Effector memory CD8-positive, alpha-beta T cell (primary cell): ENCODE data around the gene ZBTB12.
"Not testable (repeated sequence)": the region's sequence is repeated elsewhere in the genome, so short reads cannot be mapped to it uniquely, and the experiment has no call there.

Experiments
- ATAC-seq: fragments of 150-1000 bp; cut with Tn5 transposase; replicated peaks from 2 replicates; pipeline ENCODE4 v1.10.0; 2021; ENCODE audit warnings: mild to moderate bottlenecking, moderate library complexity
- DNase-seq, 3 experiments: peaks; one replicate each; pipeline ENCODE4 v3.0.0; 2021
- H3K27ac Mint-ChIP-seq, 2 donors: one replicate each; pipeline ENCODE4 v1.8.0; 2022; ENCODE audit warnings: mild to moderate bottlenecking in 2 of 2, mixed read lengths in 2 of 2, moderate library complexity in 2 of 2
- H3K27me3 Mint-ChIP-seq, 2 donors: one replicate each; pipeline ENCODE4 v1.8.0; 2022; ENCODE audit warnings: mixed read lengths in 2 of 2
- H3K36me3 Mint-ChIP-seq: one replicate; pipeline ENCODE4 v1.8.0; 2022; ENCODE audit warnings: mild to moderate bottlenecking, moderate library complexity, mixed read lengths; ENCODE audit not compliant: insufficient read depth
- H3K4me1 Mint-ChIP-seq, 2 donors: one replicate each; pipeline ENCODE4 v1.8.0; 2022; ENCODE audit warnings: low read depth in 2 of 2, mixed read lengths in 2 of 2
- H3K4me3 Mint-ChIP-seq, 2 donors: one replicate each; pipeline ENCODE4 v1.8.0; 2022; ENCODE audit warnings: mild to moderate bottlenecking in 2 of 2, mixed read lengths in 2 of 2, moderate library complexity in 2 of 2
- H3K9me3 Mint-ChIP-seq, 2 donors: one replicate each; pipeline ENCODE4 v1.8.0; 2022; ENCODE audit warnings: mixed read lengths in 2 of 2

Gene ZBTB12

GRCh38 chr6:31911826-31912585 is 10.1 kb upstream of the ZBTB12 start:
- peaks cover 4% of the 10 kb centered on the region for H3K36me3 Mint-ChIP-seq
- no peaks in the 10 kb centered on the region for H3K4me1 Mint-ChIP-seq
- no peak overlapping the region for H3K27ac Mint-ChIP-seq
- H3K27me3 Mint-ChIP-seq, result peaks cover 18 to 39% of the 10 kb centered on the region in 2 donors
- no peak overlapping the region for H3K4me3 Mint-ChIP-seq
- DNase-seq (no peak), ATAC-seq (no peak)
- no peaks in the 10 kb centered on the region for H3K9me3 Mint-ChIP-seq

DNA sequence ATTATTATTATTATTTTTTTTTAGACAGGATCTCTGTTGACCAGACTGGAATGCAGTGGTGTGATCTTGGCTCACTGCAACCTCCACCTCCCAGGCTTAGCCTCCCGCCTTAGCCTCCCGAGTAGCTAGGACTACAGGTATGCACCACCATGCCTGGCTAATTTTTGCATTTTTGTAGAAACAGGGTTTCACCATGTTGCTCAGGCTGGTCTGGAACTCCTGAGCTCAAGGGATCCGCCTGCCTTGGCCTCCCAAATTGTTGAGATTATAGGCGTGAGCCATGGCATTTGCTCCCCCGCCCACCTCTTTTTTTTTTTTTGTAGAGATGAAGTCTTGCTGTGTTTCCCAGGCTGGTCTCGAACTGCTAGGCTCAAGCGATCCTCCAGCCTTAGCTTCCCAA is 7.4 kb upstream of the ZBTB12 start:
- not testable (repeated sequence) for H3K27ac Mint-ChIP-seq, H3K4me3 Mint-ChIP-seq, ATAC-seq, H3K9me3 Mint-ChIP-seq, DNase-seq, H3K36me3 Mint-ChIP-seq, H3K4me1 Mint-ChIP-seq
- H3K27me3 Mint-ChIP-seq, result peaks cover 13 to 33% of the 10 kb centered on the region in 2 donors

GRCh38 chr6:31908791-31909190 is 6.9 kb upstream of the ZBTB12 start:
- H3K36me3 Mint-ChIP-seq, result peaks cover 7% of the 10 kb centered on the region
- H3K4me1 Mint-ChIP-seq, result no peaks in the 10 kb centered on the region
- no peaks in the 10 kb centered on the region for H3K9me3 Mint-ChIP-seq
- H3K4me3 Mint-ChIP-seq, result no peak overlapping the region
- H3K27me3 Mint-ChIP-seq, result peaks cover 13 to 33% of the 10 kb centered on the region in 2 donors
- no peak overlapping the region for H3K27ac Mint-ChIP-seq
- DNase-seq, result no peak
- no peak for ATAC-seq

DNA sequence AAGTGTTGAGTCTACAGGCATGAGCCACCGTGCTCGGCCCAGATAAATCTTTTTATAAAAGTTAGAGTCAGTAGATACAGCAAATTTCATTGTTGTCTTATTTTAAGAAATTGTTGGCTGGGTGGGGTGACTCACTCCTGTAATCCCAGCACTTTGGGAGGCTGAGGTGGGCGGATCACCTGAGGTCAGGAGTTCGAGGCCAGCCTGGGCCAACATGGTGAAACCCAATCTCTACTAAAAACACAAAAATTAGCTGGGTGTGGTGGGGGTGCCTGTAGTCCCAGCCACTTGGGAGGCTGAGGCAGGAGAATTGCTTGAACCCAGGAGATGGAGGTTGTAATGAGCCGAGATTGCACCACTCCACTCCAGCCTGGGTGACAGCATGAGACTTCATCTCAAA is 6.4 kb upstream of the ZBTB12 start:
- not testable (repeated sequence) for H3K9me3 Mint-ChIP-seq, H3K4me1 Mint-ChIP-seq, ATAC-seq, H3K4me3 Mint-ChIP-seq, DNase-seq, H3K36me3 Mint-ChIP-seq, H3K27ac Mint-ChIP-seq
- H3K27me3 Mint-ChIP-seq, result peaks cover 13 to 33% of the 10 kb centered on the region in 2 donors

GRCh38 chr6:31907158-31907813 is 5.4 kb upstream of the ZBTB12 start:
- H3K27ac Mint-ChIP-seq, result no peak overlapping the region
- no peak overlapping the region for H3K4me3 Mint-ChIP-seq
- DNase-seq (no peak), ATAC-seq (no peak)
- H3K36me3 Mint-ChIP-seq, result peaks cover 11% of the 10 kb centered on the region
- H3K9me3 Mint-ChIP-seq, result no peaks in the 10 kb centered on the region
- peaks cover 10 to 28% of the 10 kb centered on the region in 2 donors for H3K27me3 Mint-ChIP-seq
- H3K4me1 Mint-ChIP-seq, result peaks cover 8 to 9% of the 10 kb centered on the region in 2 donors

DNA sequence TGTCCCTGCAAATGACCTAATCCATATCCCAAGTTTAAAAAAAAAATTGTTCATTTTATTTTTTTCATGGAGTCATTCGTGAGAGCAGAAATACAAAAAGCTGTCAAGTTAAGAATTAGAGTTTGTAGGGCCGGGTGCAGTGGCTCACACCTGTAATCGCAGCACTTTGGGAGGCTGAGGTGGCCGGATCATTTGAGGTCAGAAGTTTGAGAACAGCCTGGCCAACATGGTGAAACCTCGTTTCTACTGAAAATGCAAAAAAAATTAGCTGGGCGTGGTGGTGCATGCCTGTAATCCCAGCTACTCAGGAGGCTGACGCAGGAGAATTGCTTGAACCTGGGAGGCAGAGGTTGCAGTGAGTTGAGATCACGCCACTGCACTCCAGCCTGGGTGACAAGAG is 4.8 kb upstream of the ZBTB12 start:
- Mint-ChIP-seq H3K36me3 (peaks cover 16% of the 10 kb centered on the region), H3K27me3 (peaks cover 6 to 23% of the 10 kb centered on the region in 2 donors)
- ATAC-seq, H3K27ac Mint-ChIP-seq, H3K9me3 Mint-ChIP-seq, H3K4me1 Mint-ChIP-seq, H3K4me3 Mint-ChIP-seq, DNase-seq: not testable (repeated sequence)

DNA sequence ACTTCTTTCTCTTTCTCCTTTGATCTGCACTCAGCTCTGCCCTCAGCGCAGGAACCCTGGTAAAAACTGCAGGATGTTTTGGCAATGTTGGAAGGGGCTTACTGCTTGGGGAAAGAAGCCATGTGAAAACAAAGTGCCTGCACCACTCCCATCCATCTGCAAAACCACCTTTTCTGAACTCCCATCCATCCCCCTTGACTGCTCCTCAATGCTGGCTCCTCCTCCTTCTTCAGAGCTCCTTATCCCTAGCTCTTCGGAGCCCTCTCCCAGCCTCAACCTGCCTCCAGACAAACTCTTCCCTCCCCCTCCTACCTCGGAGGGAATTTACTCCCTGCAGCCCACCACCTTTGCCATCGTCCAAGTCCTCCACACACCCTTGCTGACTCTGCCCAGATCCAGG is 4.2 kb upstream of the ZBTB12 start:
- Mint-ChIP-seq H3K27me3 (peaks cover 6 to 23% of the 10 kb centered on the region in 2 donors), H3K27ac (no peak overlapping the region), H3K36me3 (peaks cover 16% of the 10 kb centered on the region), H3K9me3 (no peaks in the 10 kb centered on the region), H3K4me1 (peaks cover 9% of the 10 kb centered on the region in 2 donors), H3K4me3 (no peak overlapping the region)
- DNase-seq (no peak), ATAC-seq (no peak)

- ATAC-seq (no peak), DNase-seq (no peak)
- peaks cover 16% of the 10 kb centered on the region for H3K36me3 Mint-ChIP-seq
- peaks cover 6 to 19% of the 10 kb centered on the region in 2 donors for H3K27me3 Mint-ChIP-seq
- H3K9me3 Mint-ChIP-seq, result no peaks in the 10 kb centered on the region
- H3K27ac Mint-ChIP-seq, result no peak overlapping the region
- peaks cover 9% of the 10 kb centered on the region in 2 donors for H3K4me1 Mint-ChIP-seq
- H3K4me3 Mint-ChIP-seq, result no peak overlapping the region
Measured at GRCh38 chr6:31905041-31905440, 3.2 kb upstream of the ZBTB12 start.

DNA sequence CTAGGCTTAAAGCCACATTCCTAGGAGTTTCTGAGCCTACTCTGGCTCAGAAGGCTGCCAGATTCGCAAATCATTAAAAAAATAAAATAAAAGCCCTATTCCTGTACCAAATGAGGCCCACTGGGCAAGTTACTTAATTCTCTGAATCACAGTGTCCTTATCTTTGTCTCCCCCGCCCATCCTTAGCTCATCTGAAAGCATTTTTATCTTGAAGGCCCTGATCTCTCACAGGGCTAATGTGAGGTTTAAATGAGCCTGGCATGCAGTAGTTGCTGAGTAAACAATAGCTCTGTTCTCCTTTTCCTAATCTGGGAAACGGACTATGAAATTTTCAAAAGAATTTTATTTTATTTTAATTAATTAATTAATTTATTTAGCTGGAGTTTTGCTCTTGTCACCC is 2.1 kb upstream of the ZBTB12 start:
- Mint-ChIP-seq H3K4me3 (no peak overlapping the region), H3K27me3 (peaks cover 6 to 11% of the 10 kb centered on the region in 2 donors), H3K27ac (no peak overlapping the region), H3K4me1 (peaks cover 17% of the 10 kb centered on the region in 2 donors), H3K9me3 (no peaks in the 10 kb centered on the region), H3K36me3 (peaks cover 19% of the 10 kb centered on the region)
- no peak for DNase-seq
- no peak for ATAC-seq

GRCh38 chr6:31901415-31901952 is 402 bp downstream of the ZBTB12 start:
- H3K4me1 Mint-ChIP-seq, result peaks cover 28 to 31% of the 10 kb centered on the region in 2 donors
- DNase-seq (peak; percentile 52 to 57 (median 55)), ATAC-seq (peak; percentile 19)
- peaks cover 26% of the 10 kb centered on the region for H3K36me3 Mint-ChIP-seq
- peak overlapping the region; percentile 78 to 86 for H3K4me3 Mint-ChIP-seq
- peaks cover 5 to 7% of the 10 kb centered on the region in 2 donors for H3K27me3 Mint-ChIP-seq
- no peaks in the 10 kb centered on the region for H3K9me3 Mint-ChIP-seq
- peak overlapping the region; percentile 44 to 82 for H3K27ac Mint-ChIP-seq

- no peak for ATAC-seq
- H3K27me3 Mint-ChIP-seq, result peaks cover under 1 to 2% of the 10 kb centered on the region in 2 donors
- H3K27ac Mint-ChIP-seq, result no peak overlapping the region
- H3K36me3 Mint-ChIP-seq, result peaks cover 28% of the 10 kb centered on the region
- DNase-seq, result peak in 1 of 3 experiments; percentile 6
- no peaks in the 10 kb centered on the region for H3K9me3 Mint-ChIP-seq
- peak overlapping the region; percentile 78 to 86 for H3K4me3 Mint-ChIP-seq
- H3K4me1 Mint-ChIP-seq, result peaks cover 33 to 36% of the 10 kb centered on the region in 2 donors
Measured at GRCh38 chr6:31900917-31901414, 920 bp downstream of the ZBTB12 start.

- Mint-ChIP-seq H3K27me3 (no peaks in the 10 kb centered on the region), H3K4me3 (peak overlapping the region; percentile 9 to 94), H3K36me3 (peaks cover 36% of the 10 kb centered on the region), H3K27ac (peak overlapping the region in 1 of 2 donors; percentile 41), H3K9me3 (no peaks in the 10 kb centered on the region), H3K4me1 (peaks cover 37 to 40% of the 10 kb centered on the region in 2 donors)
- ATAC-seq (no peak), DNase-seq (peak in 1 of 3 experiments; percentile 10)
Measured at GRCh38 chr6:31899882-31900722, 1.8 kb downstream of the ZBTB12 start.

DNA sequence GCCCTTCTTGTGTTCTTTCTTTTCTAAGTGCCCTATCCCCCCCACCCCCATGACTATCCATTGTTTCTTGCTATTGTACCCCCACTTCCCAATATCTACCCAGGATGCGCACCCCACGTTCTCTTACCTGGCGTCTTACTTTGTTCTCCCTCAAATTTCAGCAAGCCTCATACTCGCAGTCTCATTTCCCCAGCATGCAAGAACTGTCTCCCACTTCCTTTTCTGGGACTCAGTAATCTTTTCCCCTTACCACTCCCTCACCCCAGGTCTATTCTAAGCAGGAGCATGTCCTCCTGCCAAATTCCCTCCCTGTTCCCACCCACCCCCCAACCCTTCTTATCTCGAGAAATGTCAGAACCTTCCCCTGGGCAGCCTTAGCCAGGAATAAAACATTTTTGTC is 2.7 kb downstream of the ZBTB12 start:
- no peak for ATAC-seq
- Mint-ChIP-seq H3K36me3 (peaks cover 38% of the 10 kb centered on the region), H3K27ac (peak overlapping the region in 1 of 2 donors; percentile 41), H3K9me3 (no peaks in the 10 kb centered on the region), H3K4me1 (peaks cover 37 to 40% of the 10 kb centered on the region in 2 donors), H3K27me3 (no peaks in the 10 kb centered on the region), H3K4me3 (peak overlapping the region; percentile 9 to 94)
- DNase-seq, result no peak
